DMS 273 (cell line): ENCODE results near the gene ATG2B.

Experiments used
- DNase-seq: peaks from one replicate; lab custom pipeline; 2025; ENCODE audit not compliant: unreplicated experiment; lab: John Stamatoyannopoulos, UW

Gene ATG2B

GRCh38 chr14:96309133-96309895, 53.8 kb downstream of the ATG2B start:
- DNase-seq, result no peak

DNA sequence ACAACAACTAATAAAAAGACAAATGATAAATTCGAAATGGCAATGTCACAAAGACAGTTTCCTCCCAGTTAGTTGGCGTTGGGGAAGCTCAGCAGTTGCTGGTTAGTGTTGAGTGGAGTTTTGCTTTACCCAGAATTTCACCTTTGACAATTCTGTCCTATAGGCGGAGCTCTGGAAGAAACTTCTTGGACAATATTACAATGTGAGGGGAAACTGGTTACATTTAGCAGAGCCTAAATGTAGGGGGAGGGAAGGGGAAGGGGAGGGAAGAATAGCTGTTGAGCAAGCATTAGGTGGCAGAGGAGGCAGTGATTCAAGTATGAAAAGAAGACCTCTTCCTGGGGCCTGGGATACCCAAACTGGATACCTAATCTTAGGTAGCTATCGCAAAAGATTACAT, 55.7 kb downstream of the ATG2B start:
- DNase-seq, result no peak

DNA sequence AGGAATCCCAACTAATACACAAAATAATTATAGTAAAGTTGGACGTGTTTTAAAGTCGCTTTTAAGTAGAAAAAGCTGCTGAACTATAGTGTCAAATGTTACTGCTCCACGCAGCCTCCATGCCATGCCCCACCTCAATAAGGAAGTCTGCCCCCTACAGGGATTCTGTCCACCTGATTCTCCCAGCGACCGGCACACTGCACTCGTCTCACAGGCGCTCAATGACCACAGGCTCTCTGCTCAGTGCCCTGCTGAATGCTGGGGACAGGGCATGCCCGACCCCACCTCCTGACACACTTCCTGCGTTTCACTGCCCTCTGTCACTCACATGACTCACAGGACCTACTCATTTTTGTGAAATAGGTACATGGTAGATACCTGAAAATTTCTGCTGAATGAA, 58.2 kb downstream of the ATG2B start:
- peak; percentile 6 for DNase-seq

GRCh38 chr14:96303981-96304380, 59.2 kb downstream of the ATG2B start:
- peak; percentile 10 for DNase-seq

- DNase-seq, result no peak
Measured at GRCh38 chr14:96299441-96299840, 63.7 kb downstream of the ATG2B start.

- no peak for DNase-seq
Measured at GRCh38 chr14:96297997-96298515, 65.1 kb downstream of the ATG2B start.

DNA sequence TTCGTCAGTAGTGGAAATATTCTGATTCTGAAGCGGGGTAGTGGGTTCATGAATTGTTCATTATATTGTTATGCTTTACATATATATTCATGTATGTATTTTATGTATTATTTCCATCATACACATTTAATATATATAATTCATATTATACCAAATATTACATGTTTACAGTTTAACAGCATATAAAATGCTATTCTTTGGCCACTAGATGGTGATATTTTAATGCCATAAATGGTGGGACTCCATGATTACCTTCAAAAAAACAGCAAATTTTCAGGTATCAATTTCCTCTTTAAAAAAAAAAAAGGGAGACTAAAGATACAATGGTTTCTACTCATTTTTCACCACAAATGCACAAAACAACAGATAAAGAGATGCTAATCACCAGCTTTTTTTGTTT, 66.1 kb downstream of the ATG2B start:
- DNase-seq, result peak; percentile 32

DNA sequence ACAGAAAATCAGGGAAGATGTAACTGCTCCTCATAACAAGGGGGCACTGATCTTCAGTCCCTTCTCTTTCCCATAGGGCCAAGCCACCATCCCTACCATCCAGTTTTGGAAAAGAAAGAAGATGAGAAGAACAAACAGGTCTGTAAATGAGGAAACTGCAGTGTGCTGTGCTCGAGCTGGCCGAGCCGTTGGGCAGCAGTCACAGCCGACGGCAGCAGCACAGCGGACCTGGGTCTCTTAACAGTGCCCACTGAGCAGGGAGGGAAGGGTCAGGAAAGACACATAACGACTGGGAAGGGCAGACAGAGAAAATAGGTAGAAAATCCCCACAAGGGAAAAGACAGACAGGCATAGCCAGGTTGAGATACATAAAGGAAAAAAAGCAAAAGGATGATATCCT, 68.9 kb downstream of the ATG2B start:
- DNase-seq, result no peak

- no peak for DNase-seq
Measured at GRCh38 chr14:96287856-96288255, 75.3 kb downstream of the ATG2B start.

DNA sequence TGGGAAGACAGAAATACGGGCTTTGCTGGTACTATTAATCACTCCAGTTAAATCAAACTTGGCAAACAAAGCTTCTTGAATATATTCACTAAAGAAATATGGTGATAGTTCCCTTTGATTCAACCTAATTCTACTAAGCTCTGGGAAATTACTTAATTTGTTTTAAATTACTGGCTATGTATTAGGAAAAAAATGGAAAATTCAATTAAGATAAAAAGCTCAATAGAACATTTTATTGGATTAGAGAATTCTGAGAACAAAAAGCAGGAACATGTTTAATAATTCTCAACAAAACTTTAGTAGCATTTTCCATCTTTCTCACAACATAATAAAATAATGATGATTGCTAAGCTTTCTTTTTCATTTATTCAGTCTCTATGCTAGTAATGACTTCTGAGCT, 76.9 kb downstream of the ATG2B start:
- no peak for DNase-seq

GRCh38 chr14:96285667-96286066, 77.5 kb downstream of the ATG2B start:
- no peak for DNase-seq

DNA sequence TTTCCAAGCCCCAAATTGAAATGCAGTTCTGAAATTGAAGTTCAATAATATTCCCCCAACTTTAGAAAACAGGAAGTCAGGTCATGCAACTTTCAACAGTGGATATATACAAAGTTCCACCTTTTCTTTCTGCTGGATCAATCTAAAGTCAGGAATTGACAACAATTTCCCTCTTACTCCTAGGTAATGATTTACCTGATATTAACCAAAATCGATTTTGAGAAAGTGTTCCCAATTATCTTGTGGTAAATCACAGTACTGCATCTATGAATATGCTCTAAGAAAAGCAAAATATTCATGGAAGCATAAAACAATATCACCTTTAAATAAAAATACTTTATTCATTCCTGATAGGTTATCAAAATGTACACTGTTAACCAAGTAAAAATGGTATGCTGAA, 78.7 kb downstream of the ATG2B start:
- DNase-seq, result no peak

GRCh38 chr14:96284008-96284407, 79.1 kb downstream of the ATG2B start:
- no peak for DNase-seq

DNA sequence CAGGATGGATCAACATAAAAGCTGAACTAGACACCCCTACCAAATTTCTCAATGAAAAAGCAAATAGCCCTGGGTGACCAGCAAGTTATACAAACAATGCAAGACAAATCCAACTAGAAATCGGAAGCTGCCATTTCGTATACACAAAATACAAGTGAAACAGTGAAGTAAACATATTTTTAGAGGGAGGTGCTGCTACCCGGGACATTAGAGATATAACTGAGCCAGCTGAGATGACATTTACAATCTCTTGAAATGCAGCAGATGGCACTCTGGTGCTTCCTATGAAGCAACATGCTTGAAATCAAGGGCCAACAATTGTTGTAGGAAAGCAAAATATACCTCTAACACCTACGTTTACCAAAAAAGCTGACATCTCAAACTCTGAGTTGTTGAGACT, 81.7 kb downstream of the ATG2B start:
- DNase-seq, result peak; percentile 46

DNA sequence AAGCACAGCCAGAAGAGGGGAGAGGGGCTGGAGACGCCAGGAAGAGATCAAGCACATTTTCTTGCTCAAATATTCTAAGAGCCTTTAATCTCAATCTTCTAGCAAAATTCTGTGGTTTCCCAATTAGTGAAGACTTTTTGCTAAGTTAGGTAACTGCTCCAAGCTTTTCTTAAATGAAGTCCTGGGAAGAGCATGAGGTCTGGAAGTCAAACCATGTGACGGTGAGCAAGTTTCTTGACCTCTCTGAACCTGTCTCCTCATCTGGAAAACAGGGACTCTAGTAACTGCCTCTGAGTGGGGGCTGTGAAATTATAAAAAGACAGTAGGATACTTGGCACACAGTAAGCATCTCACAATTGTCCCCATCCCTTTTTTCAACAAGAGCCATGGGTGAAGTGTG, 83.0 kb downstream of the ATG2B start:
- DNase-seq, result no peak

GRCh38 chr14:96279564-96279963, 83.6 kb downstream of the ATG2B start:
- no peak for DNase-seq

DNA sequence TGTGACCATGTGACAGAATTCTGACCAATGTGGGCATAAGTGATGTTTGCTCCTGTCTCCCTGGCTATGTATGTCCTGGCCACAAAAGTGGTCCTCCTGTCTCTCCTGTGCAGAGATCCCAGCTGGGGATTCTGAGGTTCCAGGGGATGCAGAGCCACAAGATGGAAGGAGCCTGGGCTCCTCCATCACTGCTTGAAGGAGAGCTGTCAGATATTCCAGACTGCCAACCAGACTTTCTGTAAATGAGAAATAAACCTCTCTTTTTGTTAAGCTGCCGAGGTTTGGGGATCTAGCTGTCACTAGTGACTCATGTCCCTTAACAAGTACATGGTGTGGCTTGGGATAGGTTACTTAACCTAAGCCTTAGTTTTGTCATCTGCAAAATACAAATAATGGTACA, 85.3 kb downstream of the ATG2B start:
- no peak for DNase-seq

DNA sequence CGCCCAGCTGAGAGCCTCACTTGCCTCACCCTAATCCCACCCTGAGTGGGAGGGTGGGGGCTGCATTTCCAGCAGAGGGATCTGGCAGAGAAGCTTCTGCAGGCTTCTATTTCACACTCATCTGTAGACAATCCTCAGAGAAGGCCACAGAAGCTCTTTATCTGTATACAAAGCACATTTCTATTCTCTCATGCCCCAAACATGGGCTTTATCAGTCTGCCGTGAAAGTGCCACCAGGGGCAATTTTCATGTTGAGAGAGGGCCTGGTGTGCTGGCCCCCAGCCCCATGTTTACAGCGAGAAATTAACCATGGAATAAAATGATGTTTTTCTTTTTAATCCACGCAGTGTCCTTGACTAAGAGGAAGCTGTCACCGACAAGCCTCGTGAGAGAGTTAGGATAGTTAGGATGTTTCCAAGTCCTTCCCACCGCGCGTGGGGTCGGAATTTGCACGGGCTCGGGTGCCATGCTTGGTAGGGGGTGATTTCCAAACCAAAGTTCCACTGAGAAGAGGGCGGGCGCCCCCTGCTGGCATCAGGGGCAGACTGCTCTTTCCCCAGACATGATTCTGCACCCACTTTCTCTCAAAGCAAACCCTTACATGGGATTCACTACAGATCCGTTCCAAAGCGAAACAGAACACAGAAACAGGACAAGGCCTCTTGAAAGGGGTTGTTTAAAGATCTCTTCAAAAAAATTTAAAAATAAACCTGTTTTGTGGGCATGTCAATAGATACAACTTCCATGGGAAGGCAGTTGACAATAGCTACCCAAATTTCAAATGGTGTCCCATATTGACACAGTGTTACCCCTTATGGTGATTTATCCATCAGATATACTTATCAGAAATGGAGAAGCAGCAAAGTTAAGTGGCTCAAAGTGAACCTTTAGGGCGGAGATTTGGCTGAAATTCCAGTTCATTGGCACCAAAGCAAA, 87.7 kb downstream of the ATG2B start:
- peak; percentile 83 for DNase-seq

GRCh38 chr14:96274543-96274942, 88.6 kb downstream of the ATG2B start:
- no peak for DNase-seq

- peak; percentile 23 for DNase-seq
Measured at GRCh38 chr14:96274122-96274521, 89.0 kb downstream of the ATG2B start.

GRCh38 chr14:96273629-96274028, 89.5 kb downstream of the ATG2B start:
- DNase-seq, result no peak
